Hepatocyte (in vitro differentiated cells): Measurements from ENCODE around the gene GABBR2. TPM values are rescaled to one million over a fixed set of nuclear protein-coding genes. Genes with fewer than 3 reads are reported as not detected.

Source experiments
- DNase-seq: peaks from one replicate; pipeline ENCODE4 v3.0.0-alpha.2; 2016; ENCODE audit warnings: low spot score
- H2AFZ ChIP-seq: fragments of 200-600 bp; sonication (generic); 2 replicates; pipeline ENCODE4 v1.6.0; 2016; ENCODE audit warnings: antibody characterized with exemption, mild to moderate bottlenecking
- H3K27ac ChIP-seq: fragments of 200-600 bp; sonication (generic); 2 replicates; pipeline ENCODE4 v1.5.1; 2016; ENCODE audit warnings: mild to moderate bottlenecking
- H3K27me3 ChIP-seq: fragments of 200-600 bp; sonication (generic); 2 replicates; pipeline ENCODE4 v1.6.1; 2016
- H3K36me3 ChIP-seq: fragments of 200-600 bp; sonication (generic); replicated peaks from 2 replicates; pipeline ENCODE4 v1.5.1; 2016; ENCODE audit warnings: low read depth; ENCODE audit not compliant: insufficient read depth
- H3K4me1 ChIP-seq: fragments of 200-600 bp; sonication (generic); 2 replicates; pipeline ENCODE4 v1.5.1; 2016; ENCODE audit warnings: mild to moderate bottlenecking, moderate library complexity; ENCODE audit not compliant: insufficient read depth
- H3K4me2 ChIP-seq: fragments of 200-600 bp; sonication (generic); 2 replicates; pipeline ENCODE4 v1.6.0; 2016
- H3K4me3 ChIP-seq: fragments of 200-600 bp; sonication (generic); 2 replicates; pipeline ENCODE4 v1.5.1; 2016; ENCODE audit warnings: mild to moderate bottlenecking
- H3K79me2 ChIP-seq: fragments of 200-600 bp; sonication (generic); 2 replicates; pipeline ENCODE4 v1.6.0; 2017; ENCODE audit warnings: mild to moderate bottlenecking
- H3K9me2 ChIP-seq: fragments of 200-600 bp; sonication (generic); replicated peaks from 2 replicates; pipeline ENCODE4 v1.6.0; 2017; ENCODE audit warnings: mild to moderate bottlenecking; ENCODE audit not compliant: insufficient read depth
- H3K9me3 ChIP-seq: fragments of 200-600 bp; sonication (generic); 2 replicates; pipeline ENCODE4 v1.5.1; 2016; ENCODE audit warnings: low read depth, mild to moderate bottlenecking
- H4K20me1 ChIP-seq: fragments of 200-600 bp; sonication (generic); 2 replicates; pipeline ENCODE4 v1.6.0; 2016; ENCODE audit warnings: mild to moderate bottlenecking; ENCODE audit not compliant: insufficient read depth, poor library complexity, severe bottlenecking
- EZH2 ChIP-seq: fragments of 200-600 bp; sonication (generic); IDR thresholded peaks from 2 replicates; pipeline ENCODE4 v1.6.1; 2016; ENCODE audit warnings: antibody characterized with exemption, mild to moderate bottlenecking, borderline replicate concordance
- EZH2phosphoT487 ChIP-seq: fragments of 200-600 bp; sonication (generic); IDR thresholded peaks from one replicate; pipeline ENCODE4 v1.6.1; 2018; ENCODE audit warnings: antibody characterized with exemption, mild to moderate bottlenecking, low read depth, moderate library complexity; ENCODE audit not compliant: unreplicated experiment, severe bottlenecking
- WGBS: methylation state at CpG from one replicate; pipeline ENCODE4 v1.1.6; 2016; ENCODE audit warnings: low lambda C conversion rate; ENCODE audit errors: missing lambda C conversion rate; 5-methylcytosine and 5-hydroxymethylcytosine counted together
- polyA plus RNA-seq: library from polyadenylated mRNA; unstranded; fragments of >200 nt; fragmentation: Nextera tagmentation; extraction: Ambion mirVana; gene quantifications from 2 replicates; pipeline ENCODE4 v1.2.1, GENCODE V29; 2016
- total RNA-seq: library from RNA; depleted of rRNA; stranded (reverse); fragments of >200 nt; gene quantifications from 2 replicates; pipeline ENCODE4 v1.2.3, GENCODE V29; 2014
- TF ChIP-seq, protein P1 (sequence below): fragments of 200-600 bp; sonication (generic); IDR thresholded peaks from 2 replicates; pipeline ENCODE4 v1.5.1; 2016; ENCODE audit warnings: antibody characterized with exemption, mild to moderate bottlenecking; ENCODE audit not compliant: poor library complexity

The GABBR2 gene
- total and polyA plus RNA-seq, 2 experiments from 2014 or later = 0.20 to 0.28 TPM

DNA sequence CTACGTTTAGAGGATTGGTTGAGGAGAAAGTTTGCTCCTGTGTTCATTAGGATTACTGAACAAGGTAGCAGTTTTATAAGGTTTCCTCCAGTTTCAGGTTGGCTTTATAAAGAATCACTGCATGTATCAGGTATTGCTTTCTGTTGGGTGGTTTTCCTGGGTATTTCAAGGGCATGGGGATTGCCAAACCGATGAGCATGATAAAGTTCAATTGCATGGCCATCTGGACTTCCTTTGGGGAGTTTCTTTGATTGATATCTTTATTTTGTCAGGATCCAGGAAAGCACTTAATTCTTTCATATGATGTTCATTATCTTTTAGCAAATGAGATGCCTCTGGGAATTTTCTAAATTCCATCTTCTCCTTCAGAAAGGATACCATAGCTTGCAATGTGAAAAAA lies 10.3 kb upstream of the GABBR2 start:
- no peak overlapping the region for H2AFZ ChIP-seq
- H3K9me3 ChIP-seq = no peaks in the 10 kb centered on the region
- H3K4me1 ChIP-seq = no peaks in the 10 kb centered on the region
- H4K20me1 ChIP-seq = no peaks in the 10 kb centered on the region
- H3K27ac ChIP-seq = no peak overlapping the region
- no peaks in the 10 kb centered on the region for H3K9me2 ChIP-seq
- peaks cover 32% of the 10 kb centered on the region for H3K27me3 ChIP-seq
- H3K4me3 ChIP-seq = no peak overlapping the region
- H3K36me3 ChIP-seq = no peaks in the 10 kb centered on the region
- WGBS = 83% methylated on average over 2 of the region's 2 CpGs
- no peak for DNase-seq
- H3K79me2 ChIP-seq = no peaks in the 10 kb centered on the region
- no peak overlapping the region for H3K4me2 ChIP-seq
- no peak for TF ChIP-seq EZH2
- no peak for TF ChIP-seq EZH2phosphoT487
- TF ChIP-seq, protein P1, sequence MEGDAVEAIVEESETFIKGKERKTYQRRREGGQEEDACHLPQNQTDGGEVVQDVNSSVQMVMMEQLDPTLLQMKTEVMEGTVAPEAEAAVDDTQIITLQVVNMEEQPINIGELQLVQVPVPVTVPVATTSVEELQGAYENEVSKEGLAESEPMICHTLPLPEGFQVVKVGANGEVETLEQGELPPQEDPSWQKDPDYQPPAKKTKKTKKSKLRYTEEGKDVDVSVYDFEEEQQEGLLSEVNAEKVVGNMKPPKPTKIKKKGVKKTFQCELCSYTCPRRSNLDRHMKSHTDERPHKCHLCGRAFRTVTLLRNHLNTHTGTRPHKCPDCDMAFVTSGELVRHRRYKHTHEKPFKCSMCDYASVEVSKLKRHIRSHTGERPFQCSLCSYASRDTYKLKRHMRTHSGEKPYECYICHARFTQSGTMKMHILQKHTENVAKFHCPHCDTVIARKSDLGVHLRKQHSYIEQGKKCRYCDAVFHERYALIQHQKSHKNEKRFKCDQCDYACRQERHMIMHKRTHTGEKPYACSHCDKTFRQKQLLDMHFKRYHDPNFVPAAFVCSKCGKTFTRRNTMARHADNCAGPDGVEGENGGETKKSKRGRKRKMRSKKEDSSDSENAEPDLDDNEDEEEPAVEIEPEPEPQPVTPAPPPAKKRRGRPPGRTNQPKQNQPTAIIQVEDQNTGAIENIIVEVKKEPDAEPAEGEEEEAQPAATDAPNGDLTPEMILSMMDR = no peak

DNA sequence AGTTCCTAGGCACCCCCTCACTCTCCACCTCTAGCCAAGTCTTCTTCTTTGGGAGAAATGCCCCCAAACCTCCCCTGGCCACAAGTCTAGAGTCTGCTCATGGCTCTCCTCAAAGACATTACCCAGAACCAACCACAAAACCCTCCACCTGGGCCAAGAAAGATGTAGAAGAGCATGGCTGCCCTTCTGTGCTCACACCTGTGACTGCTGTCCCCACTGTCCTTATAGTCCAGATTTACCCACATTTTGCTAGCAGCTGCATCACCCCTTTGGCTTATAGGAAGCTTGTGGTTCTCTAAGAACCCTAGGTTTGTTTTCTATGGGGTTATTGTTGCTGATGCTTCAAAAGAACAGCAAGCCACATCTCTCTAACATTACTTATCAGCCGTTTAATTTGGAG lies 6.1 kb upstream of the GABBR2 start:
- H3K9me2 ChIP-seq = no peaks in the 10 kb centered on the region
- no peaks in the 10 kb centered on the region for H3K4me1 ChIP-seq
- H3K27ac ChIP-seq = no peak overlapping the region
- no peak for DNase-seq
- no peaks in the 10 kb centered on the region for H3K9me3 ChIP-seq
- H3K36me3 ChIP-seq = no peaks in the 10 kb centered on the region
- H3K4me2 ChIP-seq = no peak overlapping the region
- no peak overlapping the region for H3K4me3 ChIP-seq
- no peaks in the 10 kb centered on the region for H3K79me2 ChIP-seq
- TF ChIP-seq EZH2 = no peak
- TF ChIP-seq, protein P1 = no peak
- no peak for TF ChIP-seq EZH2phosphoT487
- no peaks in the 10 kb centered on the region for H4K20me1 ChIP-seq
- WGBS = 47% methylated on average over 1 of the region's 1 CpG
- no peak overlapping the region for H2AFZ ChIP-seq
- peaks cover 63% of the 10 kb centered on the region for H3K27me3 ChIP-seq

DNA sequence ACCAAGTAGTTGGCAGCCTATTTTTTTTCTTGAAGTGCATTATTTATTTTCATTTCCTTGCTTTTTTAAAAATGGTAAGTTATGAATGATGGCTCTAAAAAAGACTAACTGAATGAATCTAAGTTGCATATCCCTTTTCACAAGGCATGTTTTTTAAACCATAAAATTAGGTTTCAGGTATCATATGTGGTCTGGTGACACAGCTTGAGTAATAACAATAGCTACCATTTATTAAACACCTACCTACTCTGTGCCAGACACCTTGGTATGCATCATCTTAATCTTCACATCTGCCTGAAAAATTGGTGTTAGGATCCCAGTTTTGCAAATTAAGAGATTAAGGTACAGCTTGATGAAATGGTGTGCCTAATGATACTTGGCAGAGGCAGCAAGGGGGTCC lies 4.3 kb upstream of the GABBR2 start:
- no peaks in the 10 kb centered on the region for H3K36me3 ChIP-seq
- no peaks in the 10 kb centered on the region for H3K79me2 ChIP-seq
- TF ChIP-seq, protein P1 = no peak
- TF ChIP-seq EZH2 = no peak
- TF ChIP-seq EZH2phosphoT487 = no peak
- no peaks in the 10 kb centered on the region for H3K9me3 ChIP-seq
- H3K4me2 ChIP-seq = no peak overlapping the region
- peaks cover 72% of the 10 kb centered on the region for H3K27me3 ChIP-seq
- no peaks in the 10 kb centered on the region for H3K4me1 ChIP-seq
- H3K4me3 ChIP-seq = no peak overlapping the region
- H4K20me1 ChIP-seq = no peaks in the 10 kb centered on the region
- H3K9me2 ChIP-seq = no peaks in the 10 kb centered on the region
- DNase-seq = no peak
- H2AFZ ChIP-seq = no peak overlapping the region
- H3K27ac ChIP-seq = no peak overlapping the region
